GM20431 (cell line): ENCODE results near the gene ZNF629.

Experiments
- in situ Hi-C: fragments of 300-500 bp; cut with MseI, MboI; formaldehyde crosslinking; loops from one replicate; pipeline ENCODE4 v1.15.0; 2020; ENCODE audit warnings: low sequenced_read_pairs; ENCODE audit not compliant: unreplicated experiment

The ZNF629 gene

GRCh38 chr16:30768583-30769181, 18.3 kb downstream of the ZNF629 start:
- in situ Hi-C loops: no loop called here

- in situ Hi-C loops: no loop called here
Measured at GRCh38 chr16:30767767-30768465, 19.1 kb downstream of the ZNF629 start.

GRCh38 chr16:30766933-30767284, 20.1 kb downstream of the ZNF629 start:
- in situ Hi-C loops: no loop called here

GRCh38 chr16:30766206-30766932, 20.6 kb downstream of the ZNF629 start:
- in situ Hi-C loops: no loop called here

GRCh38 chr16:30764816-30765465, 22.1 kb downstream of the ZNF629 start:
- in situ Hi-C loops: no loop called here

- in situ Hi-C loops: no loop called here
Measured at GRCh38 chr16:30764086-30764485, 22.9 kb downstream of the ZNF629 start.

- in situ Hi-C loops: no loop called here
Measured at GRCh38 chr16:30762991-30763725, 23.8 kb downstream of the ZNF629 start.

- in situ Hi-C loops: no loop called here
Measured at GRCh38 chr16:30761928-30762902, 24.8 kb downstream of the ZNF629 start, which contains the start of the genes CFAP119 and RNF40. Gene CFAP119, minus strand, starts transcription at chr16:30762062. Its CDS starts 314 bp downstream, at chr16:30761748. Gene RNF40, plus strand, starts transcription at chr16:30762322. Its CDS starts 224 bp downstream, at chr16:30762546.

GRCh38 chr16:30761427-30761927, 25.5 kb downstream of the ZNF629 start:
- in situ Hi-C loops: no loop called here

- in situ Hi-C loops: no loop called here
Measured at GRCh38 chr16:30760577-30761426, 26.2 kb downstream of the ZNF629 start.

GRCh38 chr16:30760001-30760559, 26.9 kb downstream of the ZNF629 start:
- in situ Hi-C loops: no loop called here

- in situ Hi-C loops: no loop called here
Measured at GRCh38 chr16:30758988-30759491, 28.0 kb downstream of the ZNF629 start.

GRCh38 chr16:30757316-30757715, 29.7 kb downstream of the ZNF629 start:
- in situ Hi-C loops: no loop called here

GRCh38 chr16:30756781-30757100, 30.3 kb downstream of the ZNF629 start:
- in situ Hi-C loops: no loop called here

GRCh38 chr16:30755955-30756780, 30.8 kb downstream of the ZNF629 start:
- in situ Hi-C loops: no loop called here

GRCh38 chr16:30753596-30753995, 33.4 kb downstream of the ZNF629 start:
- in situ Hi-C loops: no loop called here
